Activated CD8-positive, alpha-beta memory T cell treated with anti-CD3 and anti-CD28 coated beads, Interleukin-2, amount 50 U/mL, for 48 hours (primary cell): ENCODE results near the gene DIDO1.
A peak's percentile ranks its signal among the peaks of the same experiment; 100 is the strongest.

Source experiments
- DNase-seq: peaks from one replicate; pipeline ENCODE4 v3.0.0-alpha.2; 2020

DIDO1 gene

DNA sequence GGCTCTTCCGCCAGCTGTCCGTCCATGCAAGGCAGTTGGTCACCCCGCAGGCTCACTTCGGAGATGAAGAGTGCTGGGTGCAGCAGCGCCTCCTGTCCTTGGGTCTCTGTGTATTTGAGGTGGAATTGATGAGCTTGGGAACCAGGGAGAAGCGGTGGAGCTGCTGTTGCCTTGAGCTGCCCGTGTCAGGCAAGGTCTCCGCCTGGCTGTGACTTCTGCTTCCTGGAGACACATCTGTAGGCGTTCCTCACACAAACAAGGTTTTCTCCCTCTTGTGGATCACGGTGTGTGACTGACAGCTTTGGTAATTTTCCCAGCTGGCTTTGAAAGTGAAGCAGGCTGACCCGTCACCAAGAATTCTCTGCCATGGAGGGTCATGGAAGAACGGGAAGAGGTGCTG, 23.7 kb upstream of the DIDO1 start:
- DNase-seq, result no peak

DNA sequence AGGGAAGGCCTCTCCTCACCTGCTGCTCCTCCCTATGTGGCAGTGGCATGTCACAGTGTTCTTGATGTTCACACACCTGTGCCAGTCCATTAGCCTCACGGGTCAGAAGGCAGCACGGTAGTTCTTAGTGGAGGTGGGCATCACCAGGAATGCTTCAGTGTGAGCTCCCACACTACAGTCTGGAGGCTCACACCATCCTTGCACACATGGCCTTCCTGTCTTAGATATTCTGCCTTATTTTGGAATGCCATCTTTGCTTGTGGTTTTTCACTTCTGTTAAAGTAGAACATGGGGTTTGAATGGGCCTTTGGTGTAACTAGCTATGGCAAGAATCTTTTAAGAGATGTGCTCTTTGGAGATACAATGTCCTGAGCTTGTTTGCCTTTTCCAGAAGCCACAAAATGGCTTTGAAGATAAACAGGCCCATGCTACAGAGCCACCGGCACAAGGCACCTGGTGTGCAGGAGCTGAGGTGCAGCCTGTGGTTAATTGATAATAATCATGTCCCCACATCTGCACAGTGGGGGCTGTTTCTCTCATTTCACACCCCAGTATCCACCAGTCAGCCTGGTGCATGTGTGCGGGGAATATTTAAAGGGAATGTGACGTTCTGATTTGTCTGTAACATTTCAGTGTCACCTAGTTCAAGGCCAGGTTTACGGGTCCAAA, 23.0 kb upstream of the DIDO1 start:
- no peak for DNase-seq

DNA sequence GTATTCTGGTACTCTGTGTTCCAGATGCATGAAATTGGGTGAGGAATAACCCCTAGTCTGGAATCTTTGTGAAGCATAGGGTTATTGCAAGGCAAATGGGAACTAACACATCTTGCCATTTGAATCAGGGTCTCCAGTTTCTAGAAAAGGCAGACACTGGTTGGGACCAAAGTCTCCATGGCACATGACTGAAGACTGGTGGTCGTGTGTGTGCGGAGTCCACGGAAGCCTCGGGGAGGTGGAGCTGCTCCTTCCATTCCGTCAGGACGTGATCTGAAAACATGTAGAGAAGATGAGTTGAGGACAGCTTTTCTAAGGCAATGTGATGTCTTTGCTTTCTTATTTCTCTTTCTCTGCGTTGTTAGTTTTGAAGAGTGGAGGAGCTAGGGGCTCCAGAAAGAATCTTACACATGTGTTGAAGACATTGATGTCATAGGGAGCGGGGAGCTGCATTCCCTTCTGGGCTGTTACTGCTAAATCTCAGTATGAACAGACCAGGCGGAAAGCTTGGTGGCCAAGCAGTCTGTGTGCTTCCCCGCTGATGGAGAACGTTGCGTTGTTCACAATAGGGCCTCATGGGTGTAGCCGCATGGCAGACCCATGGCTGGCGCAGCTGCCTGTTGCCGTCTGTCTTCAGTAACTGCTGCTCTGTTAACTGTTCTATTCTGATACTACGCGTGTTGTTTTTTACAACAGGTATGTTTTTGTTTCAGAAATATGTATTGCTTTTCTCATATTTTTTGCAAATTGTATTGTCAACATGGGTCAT, 21.4 kb upstream of the DIDO1 start:
- no peak for DNase-seq

DNA sequence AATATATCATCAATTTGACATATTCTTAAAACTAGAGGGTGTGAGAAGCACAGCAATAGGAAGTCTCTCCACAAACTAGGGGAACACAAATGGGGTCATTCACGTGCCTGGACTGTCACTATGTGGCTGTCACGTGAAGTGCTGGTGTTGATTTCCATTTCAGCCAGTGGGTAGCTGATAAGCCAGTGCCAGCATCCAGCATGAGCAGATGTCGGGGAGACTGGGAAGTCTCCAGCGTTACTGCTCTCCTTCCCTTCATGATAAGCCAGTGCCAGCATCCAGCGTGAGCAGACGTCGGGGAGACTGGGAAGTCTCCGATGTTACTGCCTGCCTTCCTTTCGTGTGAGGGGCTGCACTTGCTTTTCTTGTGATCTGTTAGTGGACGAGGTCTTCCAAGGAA, 20.6 kb upstream of the DIDO1 start:
- no peak for DNase-seq

DNA sequence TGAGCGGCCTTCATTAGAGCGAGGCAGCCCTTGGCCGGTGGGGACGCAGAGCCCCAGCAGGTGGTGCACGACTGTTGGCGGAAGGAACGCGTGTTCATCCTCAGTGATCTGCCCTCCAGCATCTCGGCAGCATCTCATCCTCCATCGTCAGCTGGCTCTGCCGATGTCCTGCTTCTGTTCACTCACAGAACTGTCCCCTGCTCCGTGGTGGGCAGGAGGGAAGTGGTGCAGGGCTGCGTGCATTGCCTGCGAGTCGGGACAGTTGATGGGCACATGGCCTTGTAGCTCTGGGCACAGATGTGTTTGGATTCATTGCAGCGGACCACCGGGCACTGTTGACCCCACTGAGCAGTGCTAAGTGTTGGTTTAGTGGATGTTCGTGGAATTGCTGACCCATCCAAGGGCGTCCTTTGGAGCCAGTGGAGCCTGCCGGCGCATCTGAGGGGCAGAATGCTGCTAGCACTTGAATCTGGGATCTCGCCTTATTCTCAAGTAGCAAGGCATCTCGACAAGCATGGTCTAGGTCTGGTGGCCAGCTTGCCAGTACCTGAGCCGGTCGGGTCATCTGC, 19.6 kb upstream of the DIDO1 start:
- DNase-seq, result no peak

DNA sequence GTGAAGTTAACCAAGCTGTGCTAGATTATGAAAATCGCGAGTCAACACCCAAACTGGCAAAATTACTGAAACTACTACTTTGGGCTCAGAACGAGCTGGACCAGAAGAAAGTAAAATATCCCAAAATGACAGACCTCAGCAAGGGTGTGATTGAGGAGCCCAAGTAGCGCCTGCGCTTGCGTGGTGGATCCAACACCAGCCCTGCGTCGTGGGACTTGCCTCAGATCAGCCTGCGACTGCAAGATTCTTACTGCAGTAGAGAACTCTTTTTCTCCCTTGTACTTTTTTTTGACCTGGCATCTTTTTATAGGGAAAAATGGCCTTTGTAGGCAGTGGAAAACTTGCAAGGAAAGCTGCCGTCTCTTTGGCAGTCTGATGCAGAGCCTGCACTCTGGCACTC, 18.4 kb upstream of the DIDO1 start:
- no peak for DNase-seq

DNA sequence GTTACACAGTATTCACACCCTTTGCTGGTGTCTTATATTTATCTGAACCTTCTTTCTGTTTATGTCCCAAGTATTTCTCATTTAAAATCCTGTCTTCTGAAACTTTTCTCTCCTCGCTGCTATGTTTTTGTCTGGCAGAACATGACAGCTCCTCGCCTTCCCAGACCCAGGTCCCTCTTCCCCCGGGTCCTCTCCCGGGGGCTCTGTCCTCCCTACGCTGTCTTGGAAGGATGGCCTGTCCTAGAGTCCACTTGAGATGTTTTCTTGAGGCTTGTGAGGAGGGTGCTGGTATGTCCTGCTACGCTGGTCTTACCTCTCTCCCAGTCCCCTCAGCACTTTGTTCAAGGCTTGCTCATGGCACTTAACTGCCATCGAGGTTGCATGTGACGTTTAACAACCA, 17.9 kb upstream of the DIDO1 start:
- no peak for DNase-seq

DNA sequence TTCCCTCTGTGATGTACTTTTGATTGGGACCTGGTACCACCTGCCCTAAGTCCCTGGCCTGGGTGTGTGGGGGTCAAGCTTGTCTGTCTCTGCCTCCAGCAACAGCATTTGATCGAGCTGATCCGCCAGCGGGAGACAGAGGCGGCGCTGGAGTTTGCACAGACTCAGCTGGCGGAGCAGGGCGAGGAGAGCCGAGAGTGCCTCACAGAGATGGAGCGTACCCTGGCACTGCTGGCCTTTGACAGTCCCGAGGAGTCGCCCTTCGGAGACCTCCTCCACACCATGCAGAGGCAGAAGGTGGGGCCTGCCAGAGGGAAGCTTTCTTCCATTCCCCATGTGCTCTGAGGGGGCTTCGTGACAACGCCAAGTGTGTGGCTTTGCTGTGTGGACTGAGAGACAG, 17.1 kb upstream of the DIDO1 start:
- DNase-seq, result no peak

DNA sequence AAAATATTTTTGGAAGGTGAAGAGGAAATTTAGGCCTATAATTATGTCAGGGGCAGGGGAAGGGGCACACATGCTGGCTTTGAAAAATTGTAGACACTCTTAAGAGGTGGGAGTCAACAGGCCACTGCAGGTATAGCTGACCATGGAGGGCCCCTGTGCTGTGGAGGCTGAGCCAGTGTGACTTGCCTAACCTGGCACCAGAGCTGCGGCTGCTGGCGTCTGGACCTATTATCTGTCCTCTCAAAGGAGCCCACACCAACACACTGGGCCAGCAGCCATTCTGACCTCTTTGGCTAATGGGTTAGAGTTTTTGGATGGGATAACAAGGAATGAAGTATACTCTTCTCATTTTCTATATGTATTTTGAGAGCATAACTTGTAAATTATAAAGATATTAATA, 16.2 kb upstream of the DIDO1 start:
- DNase-seq, result no peak

DNA sequence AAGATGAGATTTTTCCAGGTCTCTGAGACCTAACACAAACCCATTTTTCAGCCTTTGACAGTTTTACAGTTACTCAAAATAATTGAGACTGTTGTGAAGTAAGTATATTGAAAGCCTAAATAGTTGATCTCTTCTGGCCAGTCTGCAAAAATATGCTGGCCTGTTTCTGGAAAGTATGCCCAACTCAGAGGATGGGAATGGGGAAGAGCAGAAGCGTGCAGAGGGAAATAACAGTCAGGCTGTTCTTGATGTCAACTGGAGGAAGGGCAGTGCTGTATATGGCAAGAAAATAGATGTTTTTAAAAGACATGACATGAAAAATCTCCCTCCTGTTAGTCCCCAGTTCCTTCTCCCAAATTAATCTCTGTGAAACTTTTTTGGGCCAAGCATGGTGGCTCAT, 15.5 kb upstream of the DIDO1 start:
- no peak for DNase-seq

DNA sequence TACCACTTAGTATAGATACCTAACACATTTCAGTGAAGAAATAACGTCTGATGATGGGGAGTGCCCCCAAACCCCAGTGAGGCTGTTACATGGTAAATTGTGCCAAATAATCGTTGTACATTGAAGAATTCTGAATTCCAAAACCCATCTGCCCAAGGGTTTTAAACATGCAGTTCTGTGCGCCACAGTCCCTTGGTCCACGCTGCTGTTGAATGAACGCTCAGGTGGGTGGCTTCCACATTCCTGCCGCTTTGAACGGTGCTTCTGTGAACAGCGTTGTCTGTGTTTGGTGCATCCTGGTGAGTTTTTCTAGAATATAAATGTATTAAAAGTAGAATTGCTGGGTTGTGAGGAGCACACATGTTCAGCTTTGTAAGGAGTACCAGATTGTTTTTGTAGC, 14.6 kb upstream of the DIDO1 start:
- no peak for DNase-seq

DNA sequence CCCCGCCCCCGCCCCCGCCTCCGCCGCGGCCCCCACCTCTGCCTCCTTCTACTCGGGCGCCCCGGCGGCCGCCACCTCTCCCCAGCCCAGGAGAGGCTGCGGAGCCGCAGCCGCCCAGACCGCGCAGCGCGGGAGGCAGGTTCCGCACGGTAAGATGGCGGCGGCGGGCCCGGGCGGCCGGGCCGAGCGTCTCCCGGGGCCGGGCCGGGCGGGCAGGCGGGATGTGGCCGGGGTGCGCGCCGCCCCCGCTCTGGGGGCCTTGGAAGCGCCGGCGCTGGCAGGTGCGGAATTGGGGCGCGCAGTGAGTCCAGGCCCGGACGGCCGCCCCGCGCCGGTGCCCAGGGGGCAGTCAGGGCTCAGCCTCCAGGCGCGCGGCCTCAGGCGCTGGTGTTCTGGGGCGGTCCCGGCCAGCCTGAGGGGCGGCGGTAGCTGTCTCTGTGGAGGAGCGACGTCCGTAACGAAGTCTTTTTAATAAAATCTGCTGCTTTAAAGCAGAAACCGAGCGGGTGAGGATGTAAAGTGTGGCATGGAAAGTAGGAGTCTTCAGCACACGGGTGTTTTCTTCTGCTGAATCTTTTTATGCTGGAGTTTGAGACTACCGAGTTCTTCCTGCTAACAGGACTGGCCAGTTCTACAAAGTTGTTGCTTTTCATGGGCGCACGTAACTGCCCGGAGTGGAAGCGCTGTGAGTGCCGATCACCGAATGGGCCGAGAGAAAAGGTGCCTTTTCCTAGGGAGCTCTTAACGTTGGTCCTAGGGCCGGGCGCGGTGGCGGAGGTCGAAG, 12.0 kb upstream of the DIDO1 start, which contains the start of gene GID8:
GID8 (plus strand) TSS at position 43 of the 784 bp plus-strand sequence. CDS start 3,356 bp downstream, outside the sequence.
- peak; percentile 80 for DNase-seq

DNA sequence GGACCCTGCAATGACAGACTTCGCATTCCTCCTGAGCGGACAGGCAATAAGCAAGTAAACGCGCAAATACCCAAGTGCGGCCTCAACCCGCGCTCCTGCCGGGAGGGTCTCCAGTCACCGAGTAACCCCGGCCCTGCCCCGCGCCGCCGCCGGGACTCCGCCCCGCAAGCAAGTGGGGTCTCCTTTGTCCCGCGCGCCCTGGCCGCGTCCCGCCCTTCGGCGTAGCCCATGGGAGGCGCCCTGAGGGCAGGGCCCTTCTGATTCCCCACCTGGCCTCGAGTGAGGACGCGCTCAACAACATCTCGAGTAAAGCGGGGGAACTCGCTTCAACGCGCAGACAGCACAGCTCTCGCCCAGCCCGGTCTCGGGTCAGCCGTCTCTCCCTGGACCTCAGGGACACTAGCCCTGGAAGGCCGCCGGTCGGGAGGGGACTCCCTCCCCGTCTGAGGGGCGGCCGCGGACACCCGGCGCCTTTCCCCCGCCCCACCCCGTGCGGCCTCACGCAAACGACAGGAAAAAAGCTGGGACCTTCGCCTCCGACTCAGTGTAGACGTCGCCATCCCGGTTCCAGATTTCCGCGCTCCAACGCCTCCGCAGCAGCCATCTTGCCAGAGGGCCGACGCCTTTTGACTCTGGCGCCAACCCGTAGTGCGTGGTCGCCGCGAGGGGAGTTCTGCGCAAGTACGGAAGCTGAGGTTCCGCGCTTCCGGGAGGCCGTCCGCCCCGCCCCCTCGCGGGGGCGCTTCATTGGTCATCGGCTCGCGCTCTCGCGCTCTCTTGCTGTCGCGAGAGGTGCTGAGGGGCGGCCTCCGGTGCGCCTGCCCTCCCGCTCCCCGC, 11.2 kb upstream of the DIDO1 start:
- DNase-seq, result peak; percentile 98

DNA sequence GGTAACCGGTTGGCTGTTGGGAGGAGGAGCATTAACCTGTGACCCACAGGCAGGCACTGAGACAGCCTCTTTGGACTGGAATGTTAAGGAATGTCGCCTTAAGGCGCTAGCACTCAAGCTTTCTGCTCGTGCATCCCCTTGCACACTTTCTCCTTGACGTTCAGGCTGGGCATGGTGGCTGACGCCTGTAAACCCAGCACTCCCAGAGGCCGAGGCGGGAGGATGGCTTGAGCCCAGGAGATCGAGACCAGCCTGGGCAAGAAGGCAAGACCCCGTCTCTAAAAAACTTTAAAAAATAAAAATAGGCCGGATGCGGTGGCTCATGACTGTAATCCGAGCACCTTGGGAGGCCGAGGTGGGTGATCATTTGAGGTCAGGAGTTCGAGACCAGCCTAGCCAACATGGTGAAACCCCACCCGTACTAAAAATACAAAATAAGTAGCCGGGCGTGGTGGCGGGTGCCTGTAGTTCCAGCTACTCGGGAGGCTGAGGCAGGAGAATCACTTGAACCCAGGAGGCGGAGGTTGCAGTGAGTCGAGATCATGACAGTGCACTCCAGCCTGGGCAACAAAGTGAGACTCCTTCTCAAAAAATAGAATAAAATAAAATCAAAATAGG, 9.8 kb upstream of the DIDO1 start:
- DNase-seq, result no peak

DNA sequence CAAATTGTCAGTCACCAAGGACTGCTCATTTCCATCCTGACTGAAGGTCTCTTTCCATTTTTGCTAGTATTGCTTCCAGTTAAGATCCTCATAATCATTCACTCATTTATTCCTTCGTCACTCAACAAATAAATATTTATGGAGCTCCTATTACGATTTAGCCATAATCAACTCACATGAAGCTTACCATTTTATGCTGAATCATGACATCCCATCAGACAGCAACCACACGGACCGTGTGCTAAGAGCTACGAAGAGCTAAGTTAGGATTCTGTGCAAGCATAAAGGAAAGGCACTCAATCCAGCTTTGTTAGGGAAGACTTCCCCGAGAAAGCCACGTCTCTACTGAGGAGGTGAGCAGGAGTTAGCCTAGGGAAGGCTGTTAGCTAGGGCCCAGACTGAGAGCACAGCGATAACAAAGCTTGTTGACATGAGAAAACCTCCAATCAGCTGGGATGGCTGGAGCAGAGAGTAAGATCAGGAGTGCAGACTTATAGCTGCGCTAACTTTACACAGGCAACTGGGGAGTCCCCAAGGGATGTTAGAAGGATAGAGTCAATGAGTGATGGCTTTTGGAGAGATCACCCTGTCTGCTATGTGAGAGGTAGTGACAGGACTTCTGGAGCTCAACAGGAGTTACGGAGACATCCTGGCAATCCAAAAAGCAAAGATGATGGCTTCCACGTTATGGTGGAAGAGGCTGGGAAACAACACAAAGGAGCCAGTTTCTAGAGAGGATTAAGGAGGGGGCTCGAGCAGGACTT, 9.1 kb upstream of the DIDO1 start:
- no peak for DNase-seq

DNA sequence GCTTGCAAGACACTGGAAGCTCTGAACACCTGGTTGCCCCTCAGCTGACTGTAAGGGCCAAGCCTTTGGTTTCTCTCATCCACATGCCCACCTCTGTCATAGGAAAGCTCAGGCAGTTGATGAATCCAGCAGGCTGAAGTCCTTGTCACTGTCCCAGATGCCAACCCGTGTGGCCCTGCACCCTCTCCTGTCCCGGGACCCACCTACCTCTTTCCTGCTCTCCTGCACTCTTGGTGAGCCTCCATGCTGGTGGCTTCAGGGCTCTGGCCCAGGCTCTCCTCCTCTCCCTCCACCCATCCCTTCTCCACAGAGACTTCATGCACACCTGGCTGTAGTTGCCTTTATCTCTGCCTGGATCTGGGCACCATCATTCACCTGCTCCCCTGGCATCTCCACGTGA, 7.7 kb upstream of the DIDO1 start:
- DNase-seq, result no peak

DNA sequence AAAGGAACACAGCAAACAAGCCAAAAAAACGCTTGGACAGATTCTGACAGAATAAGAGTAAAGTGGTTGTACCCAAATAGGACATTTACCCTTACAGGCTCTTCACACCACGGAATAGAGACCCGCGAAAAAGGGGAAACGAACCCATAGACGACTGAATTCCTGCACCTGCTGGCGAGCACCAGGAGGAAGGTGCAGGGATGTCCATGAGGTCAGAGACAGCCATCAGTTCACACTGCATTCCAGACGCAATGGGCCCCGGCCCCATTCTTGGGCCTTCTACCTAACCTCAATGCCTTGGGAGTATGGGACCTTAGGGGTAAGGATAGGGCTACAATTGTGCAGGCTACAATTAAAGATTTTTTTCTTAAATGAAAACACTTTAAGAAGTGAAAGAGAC, 5.2 kb upstream of the DIDO1 start:
- DNase-seq, result no peak

DNA sequence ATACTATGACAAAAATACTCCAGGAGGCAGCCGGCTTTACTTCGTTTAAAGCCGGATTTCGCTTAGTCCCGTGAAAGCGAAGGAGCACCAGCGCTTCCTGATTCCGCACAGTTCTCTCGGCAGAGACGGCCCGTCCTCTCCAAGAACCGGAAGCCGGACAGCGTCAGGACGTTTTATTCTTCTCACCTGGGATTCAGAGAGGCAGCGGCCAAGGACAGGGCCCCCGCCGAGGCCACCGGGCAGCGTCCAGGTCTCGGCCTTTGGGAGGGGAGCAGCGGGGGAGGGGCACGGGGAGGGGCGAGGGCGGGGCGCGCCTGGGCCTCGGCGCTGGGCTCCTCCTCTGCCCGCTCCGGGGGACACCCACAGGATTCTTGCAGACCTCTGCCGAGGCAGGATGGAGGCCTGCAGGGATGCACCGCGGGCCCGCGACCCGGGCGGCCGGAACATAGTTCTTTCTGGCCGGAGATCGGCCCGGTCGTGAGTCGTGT, 2.8 kb upstream of the DIDO1 start:
- peak; percentile 76 for DNase-seq

DNA sequence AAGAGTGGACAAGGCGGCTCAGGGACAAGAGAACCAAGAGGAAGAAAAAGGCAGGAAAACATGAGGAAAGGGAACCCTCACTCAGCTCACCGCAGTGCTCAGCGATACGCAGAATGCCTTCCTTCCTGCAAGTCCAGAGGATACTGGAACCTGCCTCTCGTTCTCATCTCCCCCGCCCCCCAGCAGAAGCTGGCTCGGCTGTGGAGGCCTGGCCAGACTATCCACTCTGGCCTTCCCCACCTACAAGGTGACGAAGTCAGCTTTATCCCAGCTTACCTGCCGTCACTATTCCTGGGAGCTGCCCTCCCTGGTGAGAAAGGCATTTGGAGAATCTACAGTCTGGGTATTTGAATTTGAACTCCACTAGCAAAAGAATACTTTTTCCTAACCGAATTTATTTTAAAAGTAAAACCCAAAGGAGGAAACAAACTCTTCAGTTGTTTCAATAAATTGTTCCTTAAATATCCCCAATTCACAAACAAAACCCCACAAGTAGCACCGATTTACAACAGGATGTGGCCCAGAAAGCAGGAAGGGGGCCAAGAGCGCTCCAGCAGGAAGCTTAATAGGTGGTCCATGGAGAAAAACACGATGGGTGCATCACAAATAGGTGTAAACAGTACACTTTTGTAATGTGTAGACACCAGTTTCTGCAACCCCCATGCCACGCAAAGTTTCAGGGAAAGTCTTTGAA, 2.1 kb upstream of the DIDO1 start:
- no peak for DNase-seq

DNA sequence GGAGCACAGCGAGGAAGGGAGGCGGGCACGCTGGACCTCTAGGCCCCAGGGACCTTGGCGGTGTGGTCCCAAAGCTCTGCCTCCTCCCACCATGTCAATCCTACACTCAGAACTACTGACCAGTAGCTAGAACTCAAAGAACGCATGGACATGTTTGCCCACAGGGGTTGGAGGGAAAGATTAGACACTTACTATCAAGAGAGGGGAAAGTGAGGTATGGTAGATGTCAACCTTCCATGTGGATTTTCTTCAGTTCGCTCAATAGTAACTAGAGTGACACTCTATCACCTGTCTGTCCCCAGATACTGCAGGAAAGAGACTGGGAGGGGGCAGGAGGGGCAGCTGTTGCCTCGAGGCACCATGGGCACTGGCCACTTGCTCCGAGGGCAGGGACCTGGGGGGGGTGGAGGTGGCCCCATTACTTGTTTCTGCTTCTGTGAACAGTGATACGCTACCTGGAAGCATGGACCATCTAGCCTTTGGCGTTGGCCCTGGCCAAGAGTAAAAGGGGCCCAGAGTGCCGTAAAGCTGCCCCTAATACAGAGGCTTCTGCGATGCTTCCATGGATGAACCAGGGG, 912 bp upstream of the DIDO1 start:
- DNase-seq, result no peak
